Kidney (tissue), 14 donors: Measurements from ENCODE around the gene SLC25A21. TPM values are rescaled to one million over a fixed set of nuclear protein-coding genes. Genes with fewer than 3 reads are reported as not detected.
"Not testable (repeated sequence)": the region's sequence is repeated elsewhere in the genome, so short reads cannot be mapped to it uniquely, and the experiment has no call there.

Experiments used
- DNase-seq, 5 donors: peaks; one replicate each; pipeline ENCODE4 v3.0.0-alpha.2; 2013 to 2020
- FAIRE-seq: peaks from 2 replicates; lab custom pipeline; 2012; peaks lifted over from hg19 to GRCh38; lab: Jason Lieb, UNC
- H3K27ac ChIP-seq, 2 donors: one replicate each; pipeline ENCODE4 v1.7.0; 2013; ENCODE audit warnings: low read depth in 2 of 2, low read length in 2 of 2, inconsistent platforms in 1 of 2
- H3K27me3 ChIP-seq: one replicate; pipeline ENCODE4 v1.7.1; 2013; ENCODE audit warnings: low read length, inconsistent platforms; ENCODE audit not compliant: control insufficient read depth, insufficient read depth
- H3K36me3 ChIP-seq, 3 donors: one replicate each; pipeline versions ENCODE4 v1.7.0 to v1.7.1; 2013; ENCODE audit warnings: low read length in 3 of 3, control low read depth in 1 of 3, inconsistent platforms in 1 of 3; ENCODE audit not compliant: insufficient read depth in 3 of 3, control insufficient read depth in 2 of 3
- H3K4me1 ChIP-seq, 3 donors: one replicate each; pipeline versions ENCODE4 v1.7.0 to v1.7.1; 2013; ENCODE audit warnings: low read length in 3 of 3, inconsistent platforms in 1 of 3, low read depth in 1 of 3; ENCODE audit not compliant: control insufficient read depth in 2 of 3, insufficient read depth in 2 of 3
- H3K4me3 ChIP-seq, 3 donors: one replicate each; pipeline versions ENCODE4 v1.7.0 to v1.8.1; 2013; ENCODE audit warnings: low read length in 3 of 3, control low read depth in 1 of 3, inconsistent platforms in 1 of 3
- H3K9ac ChIP-seq, 3 donors: one replicate each; pipeline versions ENCODE4 v1.7.0 to v1.7.1; 2013; ENCODE audit warnings: low read length in 3 of 3, control low read depth in 1 of 3, inconsistent platforms in 1 of 3
- H3K9me3 ChIP-seq, 3 donors: one replicate each; pipeline versions ENCODE4 v1.7.0 to v1.7.1; 2013; ENCODE audit warnings: low read length in 3 of 3, control low read depth in 1 of 3, inconsistent platforms in 1 of 3; ENCODE audit not compliant: control insufficient read depth in 2 of 3, insufficient read depth in 1 of 3
- intact Hi-C: fragments of 100-400 bp; cut with DNase I; formaldehyde crosslinking; loops from one replicate; pipeline ENCODE4 v1.11.1; 2022
- polyA plus RNA-seq: library from polyadenylated mRNA; stranded (reverse); fragments of 350-450 nt; fragmentation: Illumina TruSeq; extraction: RNeasy Lipid Tissue Mini Kit (QIAGEN cat#74804); gene quantifications from one replicate; pipeline ENCODE4 v1.2.3, GENCODE V29; 2014; ENCODE audit warnings: low read depth, low replicate concordance; ENCODE audit not compliant: insufficient read depth
- total RNA-seq: library from RNA; stranded (reverse); fragmentation: NEBNext Ultra II Directional; extraction: Animal tissue kit (Norgen Biotek cat#: 25700); gene quantifications from one replicate; pipeline ENCODE4 v1.2.1, GENCODE V29; 2021
- TF ChIP-seq, protein P1 (sequence below): IDR thresholded peaks from 3 replicates; pipeline ENCODE4 v1.5.1; 2012; ENCODE audit warnings: mild to moderate bottlenecking, moderate library complexity, borderline replicate concordance; ENCODE audit not compliant: insufficient read depth; ENCODE audit errors: extremely low read depth
- donor health status: control.
- donor health status: control.
- donor health status: control.
- donor health status: control.
- donor health status: control.
- donor health status: DM: yes; HTN: yes; CAD: no.
- donor health status: Normal renal cell carcinoma (clear cell type).

SLC25A21 gene
- total and polyA plus RNA-seq, 2 donors from 2014 or later, result 1.3 to 1.4 TPM

DNA sequence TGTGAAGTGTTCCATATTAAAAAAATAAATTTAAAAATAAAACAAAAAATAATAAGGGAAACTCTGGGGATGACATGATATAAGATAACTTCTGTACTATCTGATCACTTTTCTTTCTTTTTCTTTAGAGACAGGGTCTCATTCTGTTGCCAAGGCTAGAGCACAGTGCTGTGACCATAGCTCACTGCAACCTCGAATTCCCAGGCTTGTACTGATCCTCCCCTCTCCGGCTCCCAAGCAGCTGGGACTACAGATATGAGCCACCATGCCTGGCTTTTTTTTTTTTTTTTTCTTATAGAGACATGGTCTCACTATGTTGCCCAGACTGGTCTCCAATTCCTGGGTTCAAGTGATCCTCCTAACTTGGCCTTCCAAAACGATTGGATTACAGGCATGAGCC is 14.9 kb upstream of the SLC25A21 start:
- Histone ChIP-seq H3K36me3 (no peaks in the 10 kb centered on the region), H3K27me3 (no peaks in the 10 kb centered on the region), H3K27ac (no peak overlapping the region), H3K4me3 (no peak overlapping the region), H3K4me1 (no peaks in the 10 kb centered on the region), H3K9me3 (no peaks in the 10 kb centered on the region), H3K9ac (no peak overlapping the region)
- intact Hi-C loops, result no loop called here
- FAIRE-seq (no peak), DNase-seq (no peak)
- TF ChIP-seq, protein P1, sequence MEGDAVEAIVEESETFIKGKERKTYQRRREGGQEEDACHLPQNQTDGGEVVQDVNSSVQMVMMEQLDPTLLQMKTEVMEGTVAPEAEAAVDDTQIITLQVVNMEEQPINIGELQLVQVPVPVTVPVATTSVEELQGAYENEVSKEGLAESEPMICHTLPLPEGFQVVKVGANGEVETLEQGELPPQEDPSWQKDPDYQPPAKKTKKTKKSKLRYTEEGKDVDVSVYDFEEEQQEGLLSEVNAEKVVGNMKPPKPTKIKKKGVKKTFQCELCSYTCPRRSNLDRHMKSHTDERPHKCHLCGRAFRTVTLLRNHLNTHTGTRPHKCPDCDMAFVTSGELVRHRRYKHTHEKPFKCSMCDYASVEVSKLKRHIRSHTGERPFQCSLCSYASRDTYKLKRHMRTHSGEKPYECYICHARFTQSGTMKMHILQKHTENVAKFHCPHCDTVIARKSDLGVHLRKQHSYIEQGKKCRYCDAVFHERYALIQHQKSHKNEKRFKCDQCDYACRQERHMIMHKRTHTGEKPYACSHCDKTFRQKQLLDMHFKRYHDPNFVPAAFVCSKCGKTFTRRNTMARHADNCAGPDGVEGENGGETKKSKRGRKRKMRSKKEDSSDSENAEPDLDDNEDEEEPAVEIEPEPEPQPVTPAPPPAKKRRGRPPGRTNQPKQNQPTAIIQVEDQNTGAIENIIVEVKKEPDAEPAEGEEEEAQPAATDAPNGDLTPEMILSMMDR, result no peak

- Histone ChIP-seq H3K4me1 (no peaks in the 10 kb centered on the region), H3K27me3 (no peaks in the 10 kb centered on the region), H3K4me3 (no peak overlapping the region), H3K27ac (no peak overlapping the region), H3K9ac (no peak overlapping the region), H3K9me3 (no peaks in the 10 kb centered on the region), H3K36me3 (no peaks in the 10 kb centered on the region)
- TF ChIP-seq, protein P1, result no peak
- intact Hi-C loops, result no loop called here
- FAIRE-seq, result no peak
- no peak for DNase-seq
Observed at GRCh38 chr14:37186865-37187264, 14.5 kb upstream of the SLC25A21 start.

DNA sequence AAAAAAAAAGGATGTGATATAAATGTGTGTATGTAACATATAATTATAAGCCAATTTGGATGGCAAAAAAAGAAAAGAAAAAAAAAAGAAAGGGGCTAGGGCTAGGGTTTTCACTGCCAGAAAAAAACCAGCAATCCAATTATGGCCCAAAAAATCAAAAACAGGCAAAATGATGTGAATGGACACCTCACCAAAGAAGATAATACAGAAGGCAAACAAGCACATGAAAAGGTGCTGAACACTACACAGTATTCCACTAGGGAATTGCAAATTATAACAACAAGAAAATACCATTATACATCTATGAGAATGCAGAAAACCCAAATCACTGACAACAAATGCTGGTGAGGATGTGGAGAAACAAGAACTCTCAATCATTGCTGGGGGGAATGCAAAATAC is 13.3 kb upstream of the SLC25A21 start:
- Histone ChIP-seq H3K4me3 (no peak overlapping the region), H3K4me1 (no peaks in the 10 kb centered on the region), H3K9ac (no peak overlapping the region), H3K27ac (no peak overlapping the region), H3K9me3 (no peaks in the 10 kb centered on the region), H3K36me3 (no peaks in the 10 kb centered on the region), H3K27me3 (no peaks in the 10 kb centered on the region)
- FAIRE-seq (no peak), DNase-seq (no peak)
- intact Hi-C loops, result no loop called here
- TF ChIP-seq, protein P1, result no peak

- FAIRE-seq, DNase-seq, H3K4me1 ChIP-seq, H3K4me3 ChIP-seq, intact Hi-C loops, H3K9me3 ChIP-seq, H3K27me3 ChIP-seq, H3K9ac ChIP-seq, H3K27ac ChIP-seq, H3K36me3 ChIP-seq: not testable (repeated sequence)
Observed at GRCh38 chr14:37184520-37184919, 12.1 kb upstream of the SLC25A21 start.
